DOHH2 (cell line): Measurements from ENCODE around the gene S100Z.

Experiments
- H3F3A ChIP-seq: fragments of 200-600 bp; sonication (generic), shearing (Covaris generic); 2 replicates; pipeline ENCODE4 v1.6.0; 2016; ENCODE audit warnings: antibody characterized with exemption, mild to moderate bottlenecking; ENCODE audit not compliant: control insufficient read depth, insufficient read depth
- H3K27ac ChIP-seq: fragments of 200-600 bp; sonication (generic); 2 replicates; pipeline ENCODE4 v1.5.1; 2014; ENCODE audit warnings: low read depth, mild to moderate bottlenecking, low read length, moderate library complexity
- H3K27me3 ChIP-seq: fragments of 200-600 bp; sonication (generic); 2 replicates; pipeline ENCODE4 v1.6.1; 2014; ENCODE audit warnings: mild to moderate bottlenecking, low read length, mixed read lengths; ENCODE audit not compliant: control insufficient read depth
- H3K36me3 ChIP-seq: fragments of 200-600 bp; sonication (generic); 2 replicates; pipeline ENCODE4 v1.6.1; 2014; ENCODE audit warnings: mild to moderate bottlenecking, low read length, moderate library complexity, mixed read lengths; ENCODE audit not compliant: control insufficient read depth
- H3K4me1 ChIP-seq: fragments of 200-600 bp; sonication (generic); 2 replicates; pipeline ENCODE4 v1.6.1; 2014; ENCODE audit warnings: mild to moderate bottlenecking, low read length, mixed read lengths; ENCODE audit not compliant: control insufficient read depth
- H3K4me2 ChIP-seq: fragments of 200-600 bp; sonication (generic); 2 replicates; pipeline ENCODE4 v1.6.0; 2014; ENCODE audit warnings: mild to moderate bottlenecking, low read length, moderate library complexity
- H3K4me3 ChIP-seq: fragments of 200-600 bp; sonication (generic); 2 replicates; pipeline ENCODE4 v1.5.1; 2014; ENCODE audit warnings: mild to moderate bottlenecking, low read length, mixed read lengths
- H3K79me2 ChIP-seq: fragments of 200-600 bp; sonication (generic); 2 replicates; pipeline ENCODE4 v1.6.1; 2014; ENCODE audit warnings: mild to moderate bottlenecking, low read length, mixed read lengths; ENCODE audit not compliant: control insufficient read depth
- H3K9me2 ChIP-seq: fragments of 200-600 bp; sonication (generic); replicated peaks from 2 replicates; pipeline ENCODE4 v1.6.1; 2014; ENCODE audit warnings: mild to moderate bottlenecking, low read length, mixed read lengths; ENCODE audit not compliant: control insufficient read depth
- H3K9me3 ChIP-seq: fragments of 200-600 bp; sonication (generic); 2 replicates; pipeline ENCODE4 v1.6.1; 2014; ENCODE audit warnings: antibody characterized with exemption, low read length, mixed read lengths; ENCODE audit not compliant: control insufficient read depth, insufficient read depth
- H4K20me1 ChIP-seq: fragments of 200-600 bp; sonication (generic); 2 replicates; pipeline ENCODE4 v1.6.0; 2014; ENCODE audit warnings: low read depth, mild to moderate bottlenecking, antibody characterized with exemption, low read length, moderate library complexity; ENCODE audit not compliant: control insufficient read depth, insufficient read depth
- CTCF ChIP-seq: fragments of 200-600 bp; sonication (generic); IDR thresholded peaks from one replicate; pipeline ENCODE4 v1.5.1; 2014; ENCODE audit warnings: antibody characterized with exemption, mild to moderate bottlenecking, low read depth, low read length; ENCODE audit not compliant: poor library complexity, severe bottlenecking
- EZH2phosphoT487 ChIP-seq: fragments of 200-600 bp; sonication (generic); IDR thresholded peaks from 2 replicates; pipeline ENCODE4 v1.6.1; 2017; ENCODE audit warnings: borderline replicate concordance, mild to moderate bottlenecking, antibody characterized with exemption, low read length, moderate library complexity, mixed read lengths

Gene S100Z

DNA sequence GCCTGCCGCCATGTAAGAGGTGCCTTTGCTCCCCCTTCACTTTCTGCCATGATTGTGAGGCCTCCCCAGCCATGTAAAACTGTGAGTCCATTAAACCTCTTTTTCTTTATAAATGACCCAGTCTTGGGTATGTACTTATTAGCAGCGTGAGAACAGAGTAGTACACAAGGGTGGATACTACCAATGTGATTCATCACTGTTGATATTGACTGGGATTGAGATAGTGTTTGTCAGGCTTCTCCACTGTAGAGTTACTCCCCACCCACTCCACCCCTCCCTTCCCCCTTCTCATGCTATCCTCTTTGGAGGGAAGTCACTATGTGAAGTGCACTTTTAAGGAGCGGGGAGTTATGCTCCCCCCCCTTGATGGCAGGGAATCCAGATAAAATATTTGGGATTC is 91.6 kb downstream of the S100Z start:
- no peak overlapping the region for H3K4me2 ChIP-seq
- TF ChIP-seq CTCF (no peak), EZH2phosphoT487 (no peak)
- H4K20me1 ChIP-seq = no peaks in the 10 kb centered on the region
- no peaks in the 10 kb centered on the region for H3F3A ChIP-seq
- peaks cover 17% of the 10 kb centered on the region for H3K36me3 ChIP-seq
- H3K27ac ChIP-seq = no peak overlapping the region
- no peaks in the 10 kb centered on the region for H3K27me3 ChIP-seq
- no peaks in the 10 kb centered on the region for H3K9me2 ChIP-seq
- H3K79me2 ChIP-seq = peaks cover 5% of the 10 kb centered on the region; the same call in 1 of the 2 replicates
- no peak overlapping the region for H3K4me3 ChIP-seq
- H3K9me3 ChIP-seq = no peaks in the 10 kb centered on the region
- no peaks in the 10 kb centered on the region for H3K4me1 ChIP-seq

DNA sequence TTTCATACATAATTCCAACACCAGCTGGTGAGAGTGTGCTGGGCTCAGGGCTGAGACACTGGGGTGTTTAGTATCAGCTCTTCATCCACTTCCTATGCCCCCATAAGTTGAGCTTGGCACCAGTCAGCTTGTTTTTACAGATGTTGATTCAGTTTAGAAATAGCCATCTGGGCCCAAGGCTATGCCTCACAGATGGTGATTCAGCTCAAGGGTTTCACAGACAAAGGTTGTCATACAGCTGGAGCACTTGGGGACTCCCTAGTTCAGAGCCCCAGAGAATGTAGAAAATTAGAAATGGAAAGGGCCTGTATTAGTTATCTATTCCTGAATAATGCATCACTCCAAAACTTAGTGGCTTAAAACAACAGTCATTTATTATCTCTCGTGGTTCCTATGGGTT is 92.8 kb downstream of the S100Z start:
- TF ChIP-seq CTCF (no peak), EZH2phosphoT487 (no peak)
- no peaks in the 10 kb centered on the region for H4K20me1 ChIP-seq
- no peaks in the 10 kb centered on the region for H3K4me1 ChIP-seq
- H3K4me3 ChIP-seq = no peak overlapping the region
- no peaks in the 10 kb centered on the region for H3K27me3 ChIP-seq
- H3K79me2 ChIP-seq = peaks cover 8% of the 10 kb centered on the region; the same call in 1 of the 2 replicates
- no peak overlapping the region for H3K4me2 ChIP-seq
- no peak overlapping the region for H3K27ac ChIP-seq
- H3K9me2 ChIP-seq = no peaks in the 10 kb centered on the region
- no peaks in the 10 kb centered on the region for H3K9me3 ChIP-seq
- no peaks in the 10 kb centered on the region for H3F3A ChIP-seq
- peaks cover 20% of the 10 kb centered on the region for H3K36me3 ChIP-seq

DNA sequence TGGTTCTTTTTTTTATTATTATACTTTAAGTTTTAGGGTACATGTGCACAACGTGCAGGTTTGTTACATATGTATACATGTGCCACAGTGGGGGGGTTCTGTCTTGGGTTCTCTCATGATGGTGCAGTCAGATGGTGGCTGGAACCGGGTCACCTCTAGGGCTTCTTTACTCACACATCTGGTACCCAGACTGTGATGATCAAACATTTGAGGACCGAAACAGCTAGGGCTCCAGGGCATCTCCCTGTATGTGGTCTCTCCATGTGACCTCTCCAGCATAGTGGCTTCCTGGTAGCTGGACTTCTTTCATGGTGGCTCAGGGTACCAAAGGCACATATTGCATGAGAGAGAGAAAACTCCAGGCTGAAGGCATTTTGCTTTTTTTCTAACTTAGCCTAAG is 93.2 kb downstream of the S100Z start:
- Histone ChIP-seq H3K27me3 (no peaks in the 10 kb centered on the region), H3K4me3 (no peak overlapping the region), H3K9me2 (no peaks in the 10 kb centered on the region), H3K4me1 (no peaks in the 10 kb centered on the region), H4K20me1 (no peaks in the 10 kb centered on the region), H3F3A (no peaks in the 10 kb centered on the region), H3K4me2 (no peak overlapping the region), H3K27ac (no peak overlapping the region), H3K9me3 (no peaks in the 10 kb centered on the region), H3K36me3 (peaks cover 22% of the 10 kb centered on the region), H3K79me2 (peaks cover 8% of the 10 kb centered on the region; the same call in 1 of the 2 replicates)
- no peak for TF ChIP-seq EZH2phosphoT487
- TF ChIP-seq CTCF = no peak
